NCI-H1092 (cell line): ENCODE measurements around the gene AOC1.

ENCODE experiments used
- DNase-seq: peaks from one replicate; lab custom pipeline; 2025; lab: John Stamatoyannopoulos, UW

The AOC1 gene

DNA sequence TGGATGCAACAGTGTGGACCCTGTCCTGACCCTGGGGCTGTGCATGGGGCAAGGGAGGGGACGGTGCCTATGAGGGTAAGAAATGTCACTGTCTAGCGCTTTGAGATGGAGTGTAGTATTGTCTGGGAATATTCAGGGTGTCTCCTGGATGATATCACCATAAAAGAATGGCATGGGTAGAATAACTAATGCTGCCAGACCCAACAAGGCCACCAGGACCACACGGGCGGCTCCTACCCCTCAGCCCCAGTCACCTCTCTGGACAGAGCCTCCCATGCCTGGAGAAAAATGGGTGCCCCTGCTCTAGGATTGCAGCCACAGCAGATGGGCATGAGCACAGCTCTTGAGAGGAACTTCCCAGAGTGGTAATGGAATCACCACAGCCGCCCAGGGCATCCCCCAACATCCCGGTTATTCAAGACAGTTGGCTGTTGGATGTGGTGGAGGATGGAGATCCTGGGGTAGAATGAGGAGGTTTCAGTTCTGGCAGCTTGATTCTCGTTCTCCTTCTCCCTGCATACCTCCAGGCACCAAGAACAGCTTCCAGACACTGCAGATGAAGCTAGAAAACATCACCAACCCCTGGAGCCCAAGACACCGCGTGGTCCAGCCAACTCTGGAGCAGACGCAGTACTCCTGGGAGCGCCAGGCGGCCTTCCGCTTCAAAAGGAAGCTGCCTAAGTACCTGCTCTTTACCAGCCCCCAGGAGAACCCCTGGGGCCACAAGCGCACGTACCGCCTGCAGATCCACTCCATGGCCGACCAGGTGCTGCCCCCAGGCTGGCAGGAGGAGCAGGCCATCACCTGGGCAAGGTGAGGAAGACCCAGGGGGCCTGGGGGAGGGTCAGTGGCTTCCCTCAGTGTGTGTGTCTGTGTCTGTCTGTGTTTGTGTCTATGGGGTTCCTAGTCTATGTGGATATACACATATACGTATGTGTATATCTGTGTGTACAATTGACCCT lies 6.2 kb downstream of the AOC1 start:
- no peak for DNase-seq

DNA sequence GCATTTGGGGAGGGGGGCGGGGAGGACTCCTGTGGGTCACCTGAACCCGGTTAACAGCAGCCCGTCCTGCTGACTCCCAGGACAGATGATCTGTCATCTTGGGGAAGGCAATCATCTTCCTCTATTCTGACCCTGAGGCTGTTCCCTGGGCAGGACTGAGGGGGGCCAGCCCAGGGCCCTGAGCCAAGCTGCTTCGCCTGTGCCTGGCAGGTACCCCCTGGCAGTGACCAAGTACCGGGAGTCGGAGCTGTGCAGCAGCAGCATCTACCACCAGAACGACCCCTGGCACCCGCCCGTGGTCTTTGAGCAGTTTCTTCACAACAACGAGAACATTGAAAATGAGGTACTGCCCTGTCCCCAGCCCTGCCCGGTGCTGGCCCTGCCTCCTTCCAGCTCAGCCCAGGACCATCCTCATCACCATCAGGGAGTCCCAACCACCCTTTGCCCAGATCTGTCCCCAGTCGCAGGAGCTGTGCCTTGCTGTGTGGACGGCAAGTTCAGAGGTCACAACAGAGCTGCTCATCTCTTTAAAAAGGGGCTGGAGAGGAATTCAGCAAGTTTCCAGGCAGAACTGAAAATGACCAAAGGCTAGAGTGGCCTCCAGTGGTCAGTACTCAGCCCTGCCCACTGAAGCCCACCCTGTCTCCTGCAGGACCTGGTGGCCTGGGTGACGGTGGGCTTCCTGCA lies 8.1 kb downstream of the AOC1 start:
- no peak for DNase-seq

DNA sequence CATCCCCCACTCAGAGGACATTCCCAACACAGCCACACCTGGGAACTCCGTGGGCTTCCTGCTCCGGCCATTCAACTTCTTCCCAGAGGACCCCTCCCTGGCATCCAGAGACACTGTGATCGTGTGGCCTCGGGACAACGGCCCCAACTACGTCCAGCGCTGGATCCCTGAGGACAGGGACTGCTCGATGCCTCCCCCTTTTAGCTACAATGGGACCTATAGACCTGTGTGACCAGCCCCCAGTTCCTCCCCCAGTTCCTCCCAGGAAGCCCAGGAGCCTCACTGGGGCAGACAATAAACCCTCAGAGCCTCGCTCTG lies 8.6 kb downstream of the AOC1 start:
- no peak for DNase-seq

DNA sequence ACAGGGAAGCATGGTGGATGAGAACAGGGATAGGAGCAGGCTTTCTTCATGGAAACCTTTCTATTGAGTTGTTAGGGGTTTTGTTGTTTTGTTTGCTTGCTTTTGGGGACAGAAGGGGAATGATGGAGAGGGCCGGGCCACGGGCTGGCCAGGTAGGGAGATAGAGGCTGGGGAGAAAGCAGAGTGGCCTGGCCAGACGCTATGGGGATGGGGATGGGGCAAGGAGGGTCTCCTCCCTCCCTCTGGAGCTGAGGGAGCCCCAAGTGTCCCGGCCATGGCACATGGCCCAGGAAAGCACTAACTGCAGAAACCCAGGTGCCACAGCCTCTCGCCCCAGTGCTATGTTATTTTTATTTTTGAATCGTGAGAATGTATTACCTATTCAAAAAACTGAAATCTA lies 10.0 kb downstream of the AOC1 start:
- no peak for DNase-seq

DNA sequence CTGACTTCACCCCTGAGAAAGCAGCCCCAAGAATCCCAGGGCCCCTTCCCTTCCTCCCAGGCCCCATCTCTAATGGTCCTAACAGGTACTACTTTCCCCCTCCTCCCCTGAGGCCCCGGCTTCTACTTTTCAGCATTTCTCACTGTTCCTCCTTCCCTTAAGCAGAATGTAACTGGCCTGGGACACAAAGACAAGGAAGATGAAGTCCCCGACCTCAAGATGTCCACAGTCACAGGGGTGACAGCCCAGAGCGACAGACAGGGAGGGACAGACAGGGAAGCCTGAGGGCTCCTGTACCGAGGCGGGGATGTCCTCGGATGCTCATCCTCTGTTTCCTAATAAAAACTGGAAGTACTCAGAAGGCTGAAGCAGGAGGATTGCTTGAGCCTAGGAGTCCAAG lies 11.6 kb downstream of the AOC1 start:
- DNase-seq: no peak

DNA sequence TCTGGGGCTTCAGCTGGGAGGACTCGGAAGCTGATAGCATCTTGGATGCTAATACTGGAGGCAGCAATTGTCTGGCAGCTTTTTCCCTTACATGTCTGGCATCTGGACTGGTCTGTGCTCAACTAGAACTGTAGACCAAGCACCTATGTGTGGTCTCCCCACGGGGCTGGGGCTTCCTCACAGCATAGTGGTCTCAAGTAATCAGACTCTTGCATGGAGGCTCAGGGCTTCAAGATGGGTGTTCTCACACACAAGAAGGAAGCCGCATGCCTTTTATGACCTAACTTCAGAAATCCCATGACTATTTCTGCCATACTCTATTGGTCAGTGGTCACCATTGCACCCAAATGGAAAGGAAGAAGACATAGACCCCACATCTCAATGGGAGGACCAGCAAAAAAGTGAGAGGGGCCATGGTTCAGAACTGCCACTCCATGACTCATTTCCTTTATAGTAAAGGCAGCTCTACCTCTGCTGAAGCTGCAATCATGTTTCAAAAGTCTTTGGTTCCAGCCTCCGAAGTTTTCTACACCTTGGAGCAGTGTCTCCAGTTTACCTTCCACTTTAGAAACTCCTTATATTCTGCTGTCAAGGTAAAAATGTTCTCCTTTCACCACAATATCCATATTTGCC lies 14.7 kb downstream of the AOC1 start:
- DNase-seq: no peak

DNA sequence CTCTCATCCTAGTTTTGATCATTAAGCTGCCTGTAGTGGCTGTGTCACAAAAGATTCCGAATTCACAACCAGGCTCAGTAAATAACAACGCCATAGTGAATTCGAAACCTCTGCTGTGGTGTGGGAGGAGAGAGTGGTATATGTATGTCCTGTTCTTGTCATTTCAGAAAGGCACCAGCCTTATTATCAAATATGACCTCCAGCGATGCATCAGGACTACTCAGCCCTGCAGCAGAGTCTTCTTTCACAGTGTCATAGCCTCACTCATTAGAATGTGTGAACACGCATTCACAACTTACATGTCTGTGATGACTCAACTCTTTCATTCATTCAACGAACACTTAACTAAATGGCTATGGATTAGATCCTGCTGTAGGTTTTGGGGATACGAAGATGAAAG lies 15.3 kb downstream of the AOC1 start:
- no peak for DNase-seq

DNA sequence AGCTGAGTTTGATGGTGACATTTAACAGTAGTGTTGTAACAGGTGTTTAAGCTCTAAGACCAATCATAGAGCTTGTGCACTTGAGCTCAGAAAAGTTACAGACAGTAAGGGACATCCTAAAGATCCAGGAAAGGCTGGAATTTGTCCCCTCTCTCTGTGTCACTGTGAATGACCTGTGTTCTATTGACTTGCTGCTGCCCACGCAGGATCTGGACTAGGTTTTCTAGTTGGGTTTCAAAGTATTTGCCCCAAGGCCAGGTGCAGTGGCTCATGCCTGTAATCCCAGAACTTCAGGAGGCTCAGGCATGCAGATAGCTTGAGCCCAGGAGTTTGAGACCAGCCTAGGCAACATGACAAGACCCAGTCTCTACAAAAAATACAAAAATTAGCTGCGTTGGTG lies 17.1 kb downstream of the AOC1 start:
- DNase-seq: no peak

DNA sequence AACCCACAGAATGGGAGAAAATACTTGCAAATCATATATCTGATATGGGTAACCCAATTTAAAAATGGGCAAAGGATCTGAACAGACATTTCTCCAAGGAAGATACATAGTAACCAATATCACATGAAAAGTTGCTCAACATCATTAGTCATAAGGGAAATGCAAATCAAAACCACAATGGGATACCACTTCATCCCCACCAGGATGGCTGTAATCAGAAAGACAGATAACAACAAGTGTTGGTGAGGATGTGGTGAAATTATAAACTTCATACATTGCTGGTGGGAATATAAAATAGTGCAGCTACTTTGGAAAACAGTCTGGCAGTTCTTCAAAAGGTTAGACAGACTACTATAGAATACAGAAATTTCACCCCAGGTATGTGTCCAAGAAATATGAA lies 19.3 kb downstream of the AOC1 start:
- DNase-seq: no peak

DNA sequence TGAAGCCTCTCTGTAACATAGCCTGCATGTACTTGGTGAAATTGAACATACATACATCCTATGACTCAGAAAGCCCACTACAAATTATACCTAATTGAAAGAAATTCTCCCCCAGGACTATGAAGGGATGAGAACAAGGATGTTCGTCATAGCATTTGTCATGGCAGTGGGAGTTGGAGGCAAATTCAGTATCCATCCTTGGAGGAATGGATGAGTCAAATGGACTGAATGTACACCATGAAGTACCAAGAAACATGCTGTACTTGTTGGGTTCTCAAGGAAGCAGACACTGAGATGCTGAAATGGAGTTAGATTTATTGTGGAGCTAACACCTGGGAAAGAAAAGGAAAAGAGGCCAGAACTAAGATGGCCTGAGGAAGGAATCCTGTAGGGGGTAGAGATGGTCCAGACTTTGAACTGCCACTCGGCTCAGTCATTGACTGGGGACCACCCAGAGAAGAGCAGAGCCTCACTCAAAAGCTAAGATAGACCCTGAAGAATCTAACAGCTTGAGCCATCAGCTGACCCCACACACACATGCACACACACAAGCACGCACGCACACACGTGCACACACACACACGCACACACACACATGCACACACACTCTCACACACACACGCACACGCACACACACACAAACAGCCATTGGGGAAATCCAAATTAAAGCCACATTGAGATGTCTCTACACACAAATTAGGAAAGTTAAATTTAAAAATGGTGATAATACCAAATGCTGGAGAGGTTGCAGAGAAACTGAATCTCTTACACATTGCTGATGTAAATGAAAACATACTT lies 22.3 kb downstream of the AOC1 start:
- DNase-seq: no peak

DNA sequence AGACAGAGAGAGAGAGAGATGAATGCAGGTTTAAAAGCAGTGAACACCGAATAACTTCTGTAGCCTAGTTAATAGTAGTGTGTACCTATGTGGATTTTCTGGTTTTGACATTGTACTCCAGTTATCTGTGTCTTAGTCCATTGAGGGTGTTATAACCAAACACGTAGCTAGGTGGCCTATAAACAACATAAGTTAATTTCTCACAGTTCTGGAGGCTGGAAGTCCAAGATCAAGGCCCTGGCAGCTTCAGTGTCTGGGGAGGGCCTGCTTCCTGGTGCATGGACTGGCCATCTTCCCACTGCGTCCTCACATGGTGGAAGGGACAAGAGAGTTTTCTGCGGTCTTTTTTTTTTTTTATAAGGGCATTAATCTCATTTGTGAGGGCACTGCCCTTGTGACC lies 23.5 kb downstream of the AOC1 start:
- DNase-seq: no peak

DNA sequence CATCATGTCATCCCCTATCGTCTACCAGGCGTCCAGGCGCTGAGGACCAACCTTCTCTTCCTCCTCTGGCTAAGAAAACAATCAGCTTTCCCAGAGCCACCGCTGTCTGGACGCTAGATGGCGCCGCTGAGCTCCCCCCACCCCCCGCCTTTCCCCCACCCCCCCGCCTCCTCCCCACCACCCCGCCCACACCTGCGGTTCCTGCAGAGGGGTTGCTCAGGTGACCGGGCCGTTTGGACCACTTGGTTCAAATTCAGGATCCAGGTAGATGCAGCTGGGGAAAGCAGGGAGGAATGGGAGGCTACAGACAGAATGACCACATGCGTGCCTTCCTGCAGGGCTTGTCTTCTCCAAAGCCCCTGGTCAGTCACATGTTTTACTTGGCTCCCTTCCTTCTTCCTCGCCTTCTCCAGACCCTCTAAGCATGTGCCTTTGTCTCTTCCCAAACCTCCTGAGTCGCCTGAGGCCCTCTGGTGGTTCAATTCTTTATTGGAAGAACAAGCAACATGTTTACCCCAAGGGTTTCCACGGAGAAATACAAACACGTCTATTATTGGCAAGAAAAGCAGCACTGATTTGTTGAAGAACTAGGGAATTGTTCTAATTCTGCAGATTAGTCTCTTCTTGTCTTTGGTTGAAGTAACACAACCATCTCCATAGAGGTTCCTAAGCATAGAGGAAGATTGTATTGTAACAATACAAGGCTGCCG lies 24.7 kb downstream of the AOC1 start:
- DNase-seq: peak; percentile 84

DNA sequence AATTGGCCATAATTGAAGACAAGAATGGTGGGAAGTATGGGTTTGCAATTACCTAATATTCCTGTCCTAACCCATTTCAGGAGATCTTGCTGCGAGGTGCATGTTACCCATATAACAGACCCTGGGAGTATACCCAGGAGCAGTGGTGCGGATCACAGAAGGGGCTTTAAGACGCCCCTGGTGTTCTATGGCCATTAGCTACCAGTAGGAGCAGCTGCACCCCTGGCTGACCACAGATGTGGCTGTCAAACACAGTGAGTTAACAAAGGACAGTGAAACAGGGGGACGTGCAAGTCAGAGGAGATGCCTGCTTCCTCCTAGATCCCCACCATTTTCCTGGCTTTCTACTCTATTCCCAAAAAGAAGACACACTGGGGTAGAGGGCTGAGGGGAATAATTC lies 25.2 kb downstream of the AOC1 start:
- no peak for DNase-seq

DNA sequence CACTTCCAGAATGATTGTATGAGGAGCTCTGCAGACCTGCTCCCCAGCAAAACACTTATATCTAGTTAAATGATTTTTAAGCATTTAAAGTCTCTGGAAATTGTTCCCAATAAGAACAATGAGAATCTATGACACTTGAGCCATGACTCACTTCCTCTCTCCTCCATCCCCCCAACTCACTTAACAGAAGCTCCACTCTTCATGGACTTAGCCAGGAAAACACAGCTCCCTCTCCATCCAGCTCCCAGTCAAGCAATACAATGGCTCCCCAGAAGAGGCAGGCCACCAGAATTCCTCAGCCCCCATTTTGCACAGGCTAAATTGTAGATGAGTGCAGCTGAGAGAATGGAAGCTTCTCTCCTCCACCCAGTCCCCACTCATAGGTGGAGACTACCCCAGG lies 27.0 kb downstream of the AOC1 start:
- DNase-seq: no peak

DNA sequence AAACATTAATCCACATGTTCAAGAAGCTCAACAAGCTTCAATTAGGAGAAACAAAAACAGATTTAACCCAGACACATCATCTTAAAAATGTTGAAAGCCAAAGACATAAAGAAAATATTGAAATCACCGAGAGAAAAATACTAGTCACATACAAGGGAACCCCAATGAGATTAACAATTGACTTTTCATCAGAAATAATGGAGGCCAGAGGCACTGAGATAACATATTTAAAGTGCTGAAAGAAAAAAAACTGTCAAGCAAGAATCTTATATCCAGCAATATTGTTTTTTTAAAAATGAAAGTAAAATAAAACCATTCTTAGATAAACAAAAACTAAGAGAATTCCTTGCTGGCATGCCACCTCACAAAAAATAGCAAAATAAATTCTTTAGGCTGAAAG lies 28.9 kb downstream of the AOC1 start:
- DNase-seq: no peak

DNA sequence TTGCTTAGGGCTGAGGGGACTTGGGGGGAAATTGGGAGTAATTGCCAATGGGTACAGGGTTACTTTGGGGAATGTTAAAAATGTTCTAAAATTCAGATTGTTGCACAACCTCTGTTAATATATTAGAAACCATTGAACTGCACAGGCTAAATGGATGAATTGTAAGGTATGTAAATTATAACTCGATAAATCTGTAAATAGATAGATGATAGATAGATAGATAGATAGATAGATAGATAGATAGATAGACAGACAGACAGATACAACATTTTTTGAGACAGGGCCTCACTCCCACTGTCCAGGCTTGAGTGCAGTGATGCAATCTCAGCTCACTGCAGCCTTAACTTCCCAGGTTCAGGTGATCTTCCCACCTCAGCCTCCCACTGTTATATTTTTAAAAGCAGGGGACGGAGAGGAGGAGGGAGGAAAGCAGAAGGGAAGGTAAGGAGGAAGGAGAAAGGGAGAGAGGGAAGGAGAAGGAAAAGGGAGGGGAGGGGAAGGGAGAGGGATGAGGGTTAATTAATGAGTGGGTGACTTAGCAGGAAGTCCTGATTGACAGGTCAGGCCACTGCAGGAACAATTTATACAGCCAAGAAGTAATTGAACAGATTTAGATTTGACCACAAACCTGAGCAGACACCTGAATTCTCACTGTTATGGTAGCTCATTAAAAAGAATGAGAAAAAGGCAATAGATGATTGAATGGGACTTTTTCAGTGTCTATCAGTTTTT lies 38.7 kb downstream of the AOC1 start:
- no peak for DNase-seq

DNA sequence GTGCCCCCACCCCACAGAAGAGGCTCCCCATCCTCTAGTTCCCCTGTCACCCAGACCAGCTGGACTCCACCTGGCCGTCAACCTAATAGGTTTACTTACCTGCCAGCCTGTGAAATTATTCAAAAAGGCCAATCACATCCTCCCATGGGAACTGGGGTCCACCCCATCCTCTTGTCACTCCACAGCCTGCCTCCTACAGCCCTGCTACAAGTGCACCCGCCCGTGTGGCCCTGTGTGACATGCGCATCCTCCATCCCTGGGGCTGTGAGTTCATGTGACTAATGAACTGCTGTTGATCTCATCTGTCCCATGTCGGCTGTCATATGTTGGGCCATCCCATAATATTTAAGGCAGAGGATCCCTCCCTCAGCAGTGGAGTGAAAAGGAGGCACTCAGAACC lies 39.4 kb downstream of the AOC1 start:
- no peak for DNase-seq

DNA sequence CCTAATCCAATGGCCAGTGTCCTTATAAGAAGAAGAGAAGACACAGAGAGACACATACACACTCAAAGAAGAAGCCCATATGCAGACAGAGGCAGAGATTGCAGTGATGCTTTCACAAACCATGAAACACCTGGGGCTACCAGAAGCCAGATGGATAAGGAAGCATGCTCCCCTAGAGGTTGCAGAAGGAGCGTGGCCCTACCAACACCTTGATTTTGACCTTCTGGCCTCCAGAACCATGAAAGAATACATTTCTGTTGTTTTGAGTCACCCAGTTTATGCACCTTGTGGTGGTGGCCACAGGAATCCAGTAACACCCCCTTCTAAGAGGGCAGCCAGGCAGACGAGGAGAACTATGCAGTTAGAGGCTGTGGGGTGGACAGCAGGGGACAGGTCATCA lies 43.5 kb downstream of the AOC1 start:
- no peak for DNase-seq

DNA sequence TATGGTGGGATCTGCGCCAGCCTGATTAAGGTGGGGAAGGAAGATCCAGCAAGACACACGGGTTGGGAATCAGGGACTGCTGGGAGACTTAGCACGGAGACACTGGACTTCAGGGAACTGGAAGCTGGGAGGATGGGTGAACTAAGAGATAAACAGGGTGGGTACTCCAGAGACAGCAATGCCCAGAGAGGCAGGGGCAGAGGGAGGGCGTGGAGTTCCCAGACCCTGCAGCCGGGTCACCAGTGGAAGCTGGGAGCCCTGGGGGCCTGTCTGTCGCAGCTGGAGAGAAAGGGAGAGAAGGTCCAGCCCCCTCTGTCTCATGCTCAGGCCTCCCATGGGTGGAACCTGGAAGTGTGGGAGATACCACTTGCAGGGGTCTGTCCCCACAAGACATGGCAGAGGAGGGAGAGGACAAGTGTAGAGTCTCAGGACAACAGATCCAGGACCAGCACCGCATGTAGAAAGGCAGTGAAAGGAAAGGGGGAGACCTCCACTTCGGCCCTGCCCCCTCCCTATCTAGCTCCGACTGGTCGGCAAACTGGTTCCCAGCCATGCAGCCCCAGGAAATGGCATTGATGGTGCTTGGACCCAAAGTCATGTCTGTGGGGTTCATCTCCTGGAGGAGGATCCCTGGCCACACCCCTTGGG lies 44.4 kb downstream of the AOC1 start:
- DNase-seq: no peak
